ENCODE data around the gene MRPL45. TPM values are rescaled to one million over a fixed set of nuclear protein-coding genes. Genes with fewer than 3 reads are reported as not detected.
"Not testable (repeated sequence)": the region's sequence is repeated elsewhere in the genome, so short reads cannot be mapped to it uniquely, and the experiment has no call there.

Gene MRPL45
- total and polyA plus RNA-seq, 2 of the 13 experiments (the other 11 are each of a cell fraction or from before 2014, with no cell fraction given): 89.5 to 157 TPM

DNA sequence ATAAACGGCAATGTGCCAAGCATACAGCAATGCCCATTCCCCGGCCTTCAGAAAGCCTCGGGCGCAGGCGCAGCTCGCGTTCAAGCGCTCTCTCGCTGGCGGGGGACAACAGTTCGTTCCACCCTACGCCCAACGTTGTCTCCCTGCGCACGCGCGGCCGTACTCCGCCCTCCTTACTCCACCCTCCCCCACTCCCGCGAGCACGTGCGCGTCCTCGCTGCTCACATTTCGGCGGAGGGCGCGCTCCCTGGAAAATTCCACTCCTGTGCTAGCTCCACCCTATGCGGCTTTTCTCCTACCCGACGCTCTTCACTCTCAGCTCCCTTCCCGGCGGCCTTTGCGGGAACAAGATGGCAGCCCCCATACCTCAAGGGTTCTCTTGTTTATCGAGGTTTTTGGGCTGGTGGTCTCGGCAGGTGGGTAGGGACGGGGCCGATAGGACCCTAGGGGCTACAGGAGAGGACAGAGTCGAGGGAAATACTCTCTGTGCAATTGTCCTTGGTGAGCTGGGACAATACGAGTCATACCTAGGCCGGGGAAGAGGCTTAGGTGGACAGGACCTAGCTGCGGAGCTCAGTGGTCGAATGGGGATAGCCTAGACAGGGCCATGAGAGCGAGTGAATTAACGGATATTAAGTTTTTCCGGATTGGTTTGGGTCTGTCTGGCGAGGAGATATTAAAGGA lies at the start of gene MRPL45 (continued):
- TF ChIP-seq, protein P1, sequence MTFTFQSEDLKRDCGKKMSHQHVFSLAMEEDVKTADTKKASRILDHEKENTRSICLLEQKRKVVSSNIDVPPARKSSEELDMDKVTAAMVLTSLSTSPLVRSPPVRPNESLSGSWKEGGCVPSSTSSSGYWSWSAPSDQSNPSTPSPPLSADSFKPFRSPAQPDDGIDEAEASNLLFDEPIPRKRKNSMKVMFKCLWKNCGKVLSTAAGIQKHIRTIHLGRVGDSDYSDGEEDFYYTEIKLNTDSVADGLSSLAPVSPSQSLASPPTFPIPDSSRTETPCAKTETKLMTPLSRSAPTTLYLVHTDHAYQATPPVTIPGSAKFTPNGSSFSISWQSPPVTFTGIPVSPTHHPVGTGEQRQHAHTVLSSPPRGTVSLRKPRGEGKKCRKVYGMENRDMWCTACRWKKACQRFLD (CRISPR knock-in tag; IDR thresholded peaks at IDR 0.05; ENCODE audit: borderline replicate concordance): peak; percentile 62; the same call in 1 of the 2 replicates
- peak; percentile 64; the same call in 1 of the 2 replicates for TF ChIP-seq GABPB1 (CRISPR knock-in tag; IDR thresholded peaks at IDR 0.05)
- peak; percentile 72; the same call in 1 of the 2 replicates for TF ChIP-seq CCDC6 (CRISPR knock-in tag; IDR thresholded peaks at IDR 0.05)
- 0 out of 2 replicates have a peak, but pooled peaks have one; percentile 8 for TF ChIP-seq SRF (IDR thresholded peaks at IDR 0.05; ENCODE audit: low read depth, low read length)
- peak; percentile 45 for TF ChIP-seq ASH2L (IDR thresholded peaks at IDR 0.05; ENCODE audit: insufficient read length, low read depth, low read length)
- peak; percentile 64 for TF ChIP-seq HOMEZ (CRISPR knock-in tag; IDR thresholded peaks at IDR 0.05; ENCODE audit: low read depth)
- peak; percentile 60; the same call in 1 of the 2 replicates for TF ChIP-seq RXRA (CRISPR knock-in tag; IDR thresholded peaks at IDR 0.05)
- not testable (repeated sequence) for TF ChIP-seq NR2F6 (IDR thresholded peaks at IDR 0.05); CREB1 (CRISPR knock-in tag; IDR thresholded peaks at IDR 0.05)
- peak; percentile 43; the same call in 1 of the 2 replicates for TF ChIP-seq NR2F6 (CRISPR knock-in tag; IDR thresholded peaks at IDR 0.05)
- peak; percentile 74; the same call in 1 of the 2 replicates for TF ChIP-seq ZSCAN9 (CRISPR knock-in tag; IDR thresholded peaks at IDR 0.05; ENCODE audit: borderline replicate concordance)
- peak; percentile 96 for TF ChIP-seq NFAT5 (CRISPR knock-in tag; IDR thresholded peaks at IDR 0.05)
- TF ChIP-seq MXD4 (CRISPR knock-in tag; IDR thresholded peaks at IDR 0.05): peak; percentile 68
- TF ChIP-seq CREB1 (IDR thresholded peaks at IDR 0.05): peak; percentile 3; the same call in 1 of the 2 replicates
- peak; percentile 56; the same call in 1 of the 2 replicates for TF ChIP-seq HOXA5 (CRISPR knock-in tag; IDR thresholded peaks at IDR 0.05)
- peak; percentile 33; the same call in 1 of the 2 replicates for TF ChIP-seq HCFC1 (IDR thresholded peaks at IDR 0.05; ENCODE audit: low read depth, low read length)
- TF ChIP-seq TBL1XR1 (IDR thresholded peaks at IDR 0.05; ENCODE audit: borderline replicate concordance, low read length, partially characterized antibody): peak; percentile 53
- peak; percentile 83; the same call in 1 of the 2 replicates for TF ChIP-seq ZNF792 (CRISPR knock-in tag; IDR thresholded peaks at IDR 0.05)
- TF ChIP-seq GMEB1 (CRISPR knock-in tag; IDR thresholded peaks at IDR 0.05; ENCODE audit: borderline replicate concordance): peak; percentile 89
- TF ChIP-seq ZFP37 (CRISPR knock-in tag; IDR thresholded peaks at IDR 0.05; ENCODE audit: borderline replicate concordance): peak; percentile 67; the same call in 1 of the 2 replicates
- TF ChIP-seq ZNF335 (CRISPR knock-in tag; IDR thresholded peaks at IDR 0.05): peak; percentile 31; the same call in 1 of the 2 replicates
